NCI-H524 (cell line): Measurements from ENCODE around the gene AEBP1.

Experiments
- DNase-seq, 2 experiments: peaks; one replicate each; lab custom pipeline; 2025; lab: John Stamatoyannopoulos, UW

The AEBP1 gene

DNA sequence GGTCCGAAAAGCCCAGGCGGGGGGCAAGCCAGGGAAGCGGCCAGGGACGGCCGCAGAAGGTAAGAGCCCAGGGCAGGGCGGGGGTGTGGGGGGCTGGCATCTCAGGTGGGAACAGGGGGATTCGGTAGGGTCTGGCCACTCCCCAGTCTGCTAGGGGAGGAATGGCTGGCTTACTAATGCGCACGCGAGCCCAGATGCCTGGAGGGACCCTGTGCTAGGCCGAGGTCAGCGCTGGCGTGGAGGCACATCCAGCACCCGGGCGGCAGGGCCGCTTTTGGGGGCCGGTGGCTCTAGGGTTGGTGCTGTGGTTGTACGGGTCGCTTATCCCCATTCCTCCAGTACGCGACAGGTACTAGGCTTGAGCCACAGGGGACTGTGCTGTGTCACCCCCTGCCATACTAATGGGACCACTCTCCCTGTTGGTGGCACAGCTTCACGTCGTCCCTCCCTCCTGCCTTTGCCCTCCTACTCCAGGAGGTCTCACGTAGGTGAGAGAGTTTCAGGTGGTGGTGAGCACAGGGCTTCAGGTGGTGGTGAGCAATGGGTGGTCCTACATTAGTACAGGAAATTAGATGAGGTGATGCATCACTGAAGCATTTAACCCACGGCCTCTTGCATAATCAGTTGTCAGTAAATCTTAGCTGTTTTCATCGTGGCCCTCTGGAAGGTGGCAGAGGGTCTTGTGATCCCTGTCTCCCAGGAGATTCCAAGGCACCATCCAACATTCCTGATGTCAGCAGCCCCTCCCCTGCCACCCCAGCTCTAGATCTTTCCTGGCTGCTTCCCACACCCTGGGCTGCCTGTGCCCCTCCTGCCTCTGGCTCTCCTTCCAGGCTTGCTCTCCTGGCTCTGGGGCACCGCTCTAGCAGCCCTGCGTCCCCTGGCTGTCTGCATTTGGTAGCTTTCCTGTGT lies 971 bp downstream of the AEBP1 start:
- DNase-seq, result no peak

DNA sequence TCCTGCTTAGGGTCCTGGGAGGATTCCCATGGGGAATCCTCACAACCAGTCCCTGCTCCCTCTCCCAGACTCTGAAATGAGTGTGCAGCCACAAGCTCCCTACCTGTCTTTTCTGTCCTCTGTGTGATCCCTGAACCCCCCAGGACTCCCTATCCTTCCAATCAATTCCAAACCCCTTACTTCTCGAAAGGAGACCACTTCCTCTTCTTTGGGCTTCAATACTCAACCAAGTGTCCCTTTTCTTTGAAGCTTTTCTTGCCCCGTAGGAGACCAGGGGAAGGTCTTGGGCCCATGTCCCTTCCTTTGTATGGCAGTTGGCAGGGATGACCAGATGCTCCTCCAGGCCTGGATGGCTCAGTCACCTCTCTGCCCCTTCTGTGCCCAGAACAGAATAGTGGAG lies 1.7 kb downstream of the AEBP1 start:
- no peak for DNase-seq

DNA sequence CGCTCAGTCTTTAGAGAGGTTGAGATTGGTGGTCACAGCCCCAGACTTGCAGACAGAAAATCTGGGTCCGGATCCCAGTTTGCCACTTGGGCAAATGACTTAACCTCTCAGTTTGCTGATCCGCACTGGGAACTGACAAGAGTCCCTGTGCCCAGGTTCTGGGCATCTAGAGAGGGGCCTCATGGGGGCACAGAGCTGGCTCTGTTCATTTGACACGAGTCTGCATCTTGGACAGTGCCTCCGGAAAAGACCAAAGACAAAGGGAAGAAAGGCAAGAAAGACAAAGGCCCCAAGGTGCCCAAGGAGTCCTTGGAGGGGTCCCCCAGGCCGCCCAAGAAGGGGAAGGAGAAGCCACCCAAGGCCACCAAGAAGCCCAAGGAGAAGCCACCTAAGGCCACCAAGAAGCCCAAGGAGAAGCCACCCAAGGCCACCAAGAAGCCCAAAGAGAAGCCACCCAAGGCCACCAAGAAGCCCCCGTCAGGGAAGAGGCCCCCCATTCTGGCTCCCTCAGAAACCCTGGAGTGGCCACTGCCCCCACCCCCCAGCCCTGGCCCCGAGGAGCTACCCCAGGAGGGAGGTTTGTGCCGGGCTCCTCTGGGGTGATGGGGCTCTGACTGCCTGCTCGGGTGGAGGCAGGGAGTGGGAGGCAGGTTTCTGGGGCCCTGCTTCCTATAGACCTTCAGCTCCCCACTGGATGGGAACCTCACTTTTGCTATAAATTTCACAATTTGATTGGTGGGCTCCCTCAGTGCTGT lies 2.3 kb downstream of the AEBP1 start:
- DNase-seq, result no peak

DNA sequence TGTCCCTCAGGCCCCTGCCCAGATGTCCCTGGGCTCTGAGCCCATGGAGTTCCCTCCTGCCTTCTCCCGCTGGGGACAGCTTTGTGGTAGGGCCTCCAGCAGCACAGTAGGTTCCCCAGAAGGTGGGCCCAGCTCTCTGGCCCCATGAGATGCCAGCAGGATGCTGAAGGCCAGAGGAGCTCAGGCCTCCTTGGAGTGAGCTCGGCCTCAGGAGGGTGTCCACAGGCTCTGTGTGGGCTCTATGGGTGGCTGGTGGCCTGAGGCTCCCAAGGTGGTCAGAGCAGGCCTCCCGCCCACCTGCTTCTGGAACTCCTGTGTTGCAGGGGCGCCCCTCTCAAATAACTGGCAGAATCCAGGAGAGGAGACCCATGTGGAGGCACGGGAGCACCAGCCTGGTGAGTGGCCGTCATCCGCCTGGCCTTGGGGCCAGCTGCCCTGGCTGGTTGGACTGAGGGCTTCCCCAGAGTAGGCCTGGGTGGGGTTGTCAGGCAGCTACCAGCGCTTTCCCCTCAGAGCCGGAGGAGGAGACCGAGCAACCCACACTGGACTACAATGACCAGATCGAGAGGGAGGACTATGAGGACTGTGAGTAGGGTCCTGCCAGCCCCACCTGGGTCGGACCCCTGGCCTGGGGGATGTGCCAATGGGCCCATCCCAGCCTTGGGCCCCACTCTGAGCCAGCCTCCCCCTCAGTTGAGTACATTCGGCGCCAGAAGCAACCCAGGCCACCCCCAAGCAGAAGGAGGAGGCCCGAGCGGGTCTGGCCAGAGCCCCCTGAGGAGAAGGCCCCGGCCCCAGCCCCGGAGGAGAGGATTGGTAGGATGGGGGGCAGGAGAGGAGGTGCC lies 3.2 kb downstream of the AEBP1 start:
- no peak for DNase-seq

DNA sequence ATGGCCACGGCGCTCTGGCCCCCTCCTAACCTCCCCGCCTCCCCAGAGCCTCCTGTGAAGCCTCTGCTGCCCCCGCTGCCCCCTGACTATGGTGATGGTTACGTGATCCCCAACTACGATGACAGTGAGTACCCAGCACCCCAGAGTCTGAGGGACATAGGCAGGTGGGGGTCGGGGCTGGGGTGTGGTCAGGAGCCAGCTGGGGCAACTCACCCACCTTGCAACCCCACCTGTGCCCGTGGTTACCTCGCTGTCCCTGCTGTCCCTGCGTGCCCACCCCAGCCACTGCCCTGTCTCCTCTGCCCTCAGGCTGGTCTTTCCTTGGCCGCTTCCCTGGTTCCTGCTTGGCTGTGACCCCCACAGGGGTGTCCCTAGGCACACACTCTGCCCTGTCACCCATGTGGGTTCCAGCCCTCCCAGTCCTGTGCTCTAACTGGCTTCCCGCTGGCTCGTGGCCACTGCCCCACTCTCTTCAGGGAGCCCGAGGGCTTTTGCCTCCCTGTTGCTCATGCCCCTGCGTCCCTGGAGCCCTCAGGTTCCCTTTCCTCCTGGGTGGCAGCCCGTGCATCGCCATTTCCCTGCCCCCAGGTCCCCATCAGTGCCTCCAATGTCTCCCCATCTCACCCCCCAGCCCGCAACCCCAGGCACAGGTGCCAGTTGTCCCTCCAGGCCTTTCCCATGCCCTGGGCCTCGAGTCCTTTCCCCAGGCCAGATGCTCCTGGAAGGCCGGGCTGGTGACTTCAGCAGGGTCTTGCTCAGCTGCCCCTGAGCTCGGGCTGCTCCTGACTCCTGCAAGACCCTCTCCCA lies 4.0 kb downstream of the AEBP1 start:
- no peak for DNase-seq

DNA sequence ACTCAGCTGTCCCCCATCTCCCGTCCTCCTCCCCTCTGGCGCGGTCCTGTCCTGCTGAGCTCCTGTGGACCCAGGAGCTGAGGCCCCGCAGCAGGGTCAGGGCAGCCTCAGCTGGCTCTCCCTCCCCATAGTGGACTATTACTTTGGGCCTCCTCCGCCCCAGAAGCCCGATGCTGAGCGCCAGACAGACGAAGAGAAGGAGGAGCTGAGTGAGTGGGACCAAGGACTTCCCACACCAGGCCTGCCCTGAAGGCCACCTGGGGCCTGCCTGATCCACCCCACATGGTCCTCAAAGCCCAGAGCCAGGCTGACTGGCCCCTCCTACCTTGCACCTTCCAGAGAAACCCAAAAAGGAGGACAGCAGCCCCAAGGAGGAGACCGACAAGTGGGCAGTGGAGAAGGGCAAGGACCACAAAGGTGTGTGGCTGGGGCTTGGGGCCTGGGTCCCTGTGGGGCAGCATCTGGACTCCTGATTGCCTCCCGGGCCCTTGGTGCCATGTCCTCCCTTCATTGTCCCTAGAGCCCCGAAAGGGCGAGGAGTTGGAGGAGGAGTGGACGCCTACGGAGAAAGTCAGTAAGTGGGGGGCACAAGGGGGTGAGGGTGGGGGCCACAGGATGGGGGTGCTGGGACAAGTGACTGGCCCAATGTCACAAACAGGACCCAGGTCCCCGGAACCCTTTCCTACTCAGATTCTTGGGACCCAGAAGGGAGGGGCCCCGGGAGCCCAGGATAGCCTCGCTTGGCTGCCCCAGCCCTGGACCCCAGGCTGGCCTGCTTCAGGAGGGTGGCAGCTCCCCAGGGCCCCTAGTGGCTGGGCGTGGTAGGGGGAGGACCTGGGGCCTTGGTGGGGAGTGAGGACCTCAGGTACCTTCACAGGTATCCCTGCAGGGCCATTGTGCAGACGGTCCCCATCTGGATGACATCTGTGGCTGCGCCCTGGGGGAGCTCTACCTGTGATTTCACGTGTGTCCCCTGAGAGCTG lies 4.9 kb downstream of the AEBP1 start:
- DNase-seq, result no peak

DNA sequence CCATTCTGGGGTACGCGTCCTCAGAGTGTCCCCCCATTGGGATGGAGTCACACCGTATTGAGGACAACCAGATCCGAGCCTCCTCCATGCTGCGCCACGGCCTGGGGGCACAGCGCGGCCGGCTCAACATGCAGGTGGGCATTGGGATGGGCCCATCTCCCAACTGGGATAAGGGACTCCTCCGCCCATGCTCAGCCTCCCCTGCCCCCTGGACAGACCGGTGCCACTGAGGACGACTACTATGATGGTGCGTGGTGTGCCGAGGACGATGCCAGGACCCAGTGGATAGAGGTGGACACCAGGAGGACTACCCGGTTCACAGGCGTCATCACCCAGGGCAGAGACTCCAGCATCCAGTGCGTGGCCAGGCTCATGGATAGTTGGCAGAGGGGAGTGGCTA lies 5.8 kb downstream of the AEBP1 start:
- DNase-seq, result no peak

DNA sequence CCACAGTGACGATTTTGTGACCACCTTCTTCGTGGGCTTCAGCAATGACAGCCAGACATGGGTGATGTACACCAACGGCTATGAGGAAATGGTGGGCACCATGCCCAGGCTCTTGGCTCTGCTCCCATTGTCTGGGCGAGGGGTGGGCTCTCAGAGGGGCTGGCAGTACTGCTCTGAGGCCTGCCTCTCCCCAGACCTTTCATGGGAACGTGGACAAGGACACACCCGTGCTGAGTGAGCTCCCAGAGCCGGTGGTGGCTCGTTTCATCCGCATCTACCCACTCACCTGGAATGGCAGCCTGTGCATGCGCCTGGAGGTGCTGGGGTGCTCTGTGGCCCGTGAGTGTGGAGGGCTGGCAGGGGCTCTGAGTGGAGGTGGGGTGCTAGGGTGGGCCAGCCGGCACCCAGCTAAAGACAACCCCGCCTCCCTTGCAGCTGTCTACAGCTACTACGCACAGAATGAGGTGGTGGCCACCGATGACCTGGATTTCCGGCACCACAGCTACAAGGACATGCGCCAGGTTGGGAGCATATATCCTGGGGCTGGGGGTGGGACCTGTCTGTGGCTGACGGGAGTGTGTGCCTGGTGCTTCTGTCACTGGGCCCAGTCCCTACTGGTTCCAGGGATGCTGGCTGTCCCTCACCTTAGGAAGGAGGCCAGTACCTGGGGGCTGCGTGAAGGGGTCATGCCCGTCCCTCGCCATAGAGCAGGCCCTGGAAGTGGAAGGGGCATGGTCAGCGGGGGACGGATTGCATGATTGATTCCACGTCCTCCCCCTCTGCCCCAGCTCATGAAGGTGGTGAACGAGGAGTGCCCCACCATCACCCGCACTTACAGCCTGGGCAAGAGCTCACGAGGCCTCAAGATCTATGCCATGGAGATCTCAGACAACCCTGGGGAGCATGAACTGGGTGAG lies 6.8 kb downstream of the AEBP1 start:
- no peak for DNase-seq

DNA sequence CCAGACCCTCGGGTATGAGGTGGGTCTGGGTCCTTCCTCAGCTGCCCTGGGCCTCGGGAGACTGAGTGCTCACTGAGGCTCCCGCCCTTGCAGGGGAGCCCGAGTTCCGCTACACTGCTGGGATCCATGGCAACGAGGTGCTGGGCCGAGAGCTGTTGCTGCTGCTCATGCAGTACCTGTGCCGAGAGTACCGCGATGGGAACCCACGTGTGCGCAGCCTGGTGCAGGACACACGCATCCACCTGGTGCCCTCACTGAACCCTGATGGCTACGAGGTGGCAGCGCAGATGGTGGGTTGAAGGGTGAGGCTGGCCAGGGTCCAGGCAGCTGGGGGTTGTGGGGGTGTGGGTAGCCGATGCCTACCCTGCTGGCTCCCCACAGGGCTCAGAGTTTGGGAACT lies 7.6 kb downstream of the AEBP1 start:
- DNase-seq, result no peak

DNA sequence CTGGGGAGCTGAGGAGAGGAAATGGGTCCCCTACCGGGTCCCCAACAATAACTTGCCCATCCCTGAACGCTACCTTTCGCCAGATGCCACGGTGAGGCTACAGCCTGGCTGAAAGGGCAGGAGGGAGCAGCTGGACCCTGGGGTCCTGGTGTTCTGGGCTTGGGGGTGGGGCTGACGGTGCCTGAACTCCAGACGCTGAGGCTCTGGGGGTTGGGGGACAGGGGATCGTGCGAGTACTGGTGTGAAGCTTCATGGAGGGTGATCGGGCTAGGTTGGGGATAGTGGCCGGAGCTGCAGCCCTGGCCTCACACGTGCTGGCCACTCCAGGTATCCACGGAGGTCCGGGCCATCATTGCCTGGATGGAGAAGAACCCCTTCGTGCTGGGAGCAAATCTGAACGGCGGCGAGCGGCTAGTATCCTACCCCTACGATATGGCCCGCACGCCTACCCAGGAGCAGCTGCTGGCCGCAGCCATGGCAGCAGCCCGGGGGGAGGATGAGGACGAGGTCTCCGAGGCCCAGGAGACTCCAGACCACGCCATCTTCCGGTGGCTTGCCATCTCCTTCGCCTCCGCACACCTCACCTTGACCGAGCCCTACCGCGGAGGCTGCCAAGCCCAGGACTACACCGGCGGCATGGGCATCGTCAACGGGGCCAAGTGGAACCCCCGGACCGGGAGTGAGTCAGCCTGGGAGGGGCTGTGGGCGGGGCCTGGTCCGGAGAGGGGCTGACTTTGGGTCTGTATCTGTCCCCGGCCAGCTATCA lies 8.3 kb downstream of the AEBP1 start:
- DNase-seq, result no peak

DNA sequence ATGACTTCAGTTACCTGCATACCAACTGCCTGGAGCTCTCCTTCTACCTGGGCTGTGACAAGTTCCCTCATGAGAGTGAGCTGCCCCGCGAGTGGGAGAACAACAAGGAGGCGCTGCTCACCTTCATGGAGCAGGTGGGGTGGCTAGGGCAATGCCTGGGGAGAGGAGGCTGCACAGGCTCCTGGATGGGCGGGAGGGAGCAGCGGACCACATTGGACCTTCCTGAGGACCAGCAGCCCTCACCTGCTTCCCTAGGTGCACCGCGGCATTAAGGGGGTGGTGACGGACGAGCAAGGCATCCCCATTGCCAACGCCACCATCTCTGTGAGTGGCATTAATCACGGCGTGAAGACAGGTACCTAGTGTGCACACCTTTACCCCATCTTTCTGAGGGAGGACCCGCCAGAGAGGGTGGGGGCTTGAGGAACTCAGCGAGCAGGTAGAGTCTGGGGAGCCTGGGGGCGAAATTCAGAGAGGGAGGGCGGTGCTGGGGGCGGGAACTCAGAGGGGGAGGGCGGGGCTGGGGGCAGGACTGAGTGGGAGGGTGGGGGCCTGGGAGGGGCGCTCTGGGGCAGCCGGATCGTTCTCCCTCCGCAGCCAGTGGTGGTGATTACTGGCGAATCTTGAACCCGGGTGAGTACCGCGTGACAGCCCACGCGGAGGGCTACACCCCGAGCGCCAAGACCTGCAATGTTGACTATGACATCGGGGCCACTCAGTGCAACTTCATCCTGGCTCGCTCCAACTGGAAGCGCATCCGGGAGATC lies 9.0 kb downstream of the AEBP1 start:
- no peak for DNase-seq

DNA sequence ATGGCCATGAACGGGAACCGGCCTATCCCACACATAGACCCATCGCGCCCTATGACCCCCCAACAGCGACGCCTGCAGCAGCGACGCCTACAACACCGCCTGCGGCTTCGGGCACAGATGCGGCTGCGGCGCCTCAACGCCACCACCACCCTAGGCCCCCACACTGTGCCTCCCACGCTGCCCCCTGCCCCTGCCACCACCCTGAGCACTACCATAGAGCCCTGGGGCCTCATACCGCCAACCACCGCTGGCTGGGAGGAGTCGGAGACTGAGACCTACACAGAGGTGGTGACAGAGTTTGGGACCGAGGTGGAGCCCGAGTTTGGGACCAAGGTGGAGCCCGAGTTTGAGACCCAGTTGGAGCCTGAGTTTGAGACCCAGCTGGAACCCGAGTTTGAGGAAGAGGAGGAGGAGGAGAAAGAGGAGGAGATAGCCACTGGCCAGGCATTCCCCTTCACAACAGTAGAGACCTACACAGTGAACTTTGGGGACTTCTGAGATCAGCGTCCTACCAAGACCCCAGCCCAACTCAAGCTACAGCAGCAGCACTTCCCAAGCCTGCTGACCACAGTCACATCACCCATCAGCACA lies 9.7 kb downstream of the AEBP1 start:
- DNase-seq, result no peak

DNA sequence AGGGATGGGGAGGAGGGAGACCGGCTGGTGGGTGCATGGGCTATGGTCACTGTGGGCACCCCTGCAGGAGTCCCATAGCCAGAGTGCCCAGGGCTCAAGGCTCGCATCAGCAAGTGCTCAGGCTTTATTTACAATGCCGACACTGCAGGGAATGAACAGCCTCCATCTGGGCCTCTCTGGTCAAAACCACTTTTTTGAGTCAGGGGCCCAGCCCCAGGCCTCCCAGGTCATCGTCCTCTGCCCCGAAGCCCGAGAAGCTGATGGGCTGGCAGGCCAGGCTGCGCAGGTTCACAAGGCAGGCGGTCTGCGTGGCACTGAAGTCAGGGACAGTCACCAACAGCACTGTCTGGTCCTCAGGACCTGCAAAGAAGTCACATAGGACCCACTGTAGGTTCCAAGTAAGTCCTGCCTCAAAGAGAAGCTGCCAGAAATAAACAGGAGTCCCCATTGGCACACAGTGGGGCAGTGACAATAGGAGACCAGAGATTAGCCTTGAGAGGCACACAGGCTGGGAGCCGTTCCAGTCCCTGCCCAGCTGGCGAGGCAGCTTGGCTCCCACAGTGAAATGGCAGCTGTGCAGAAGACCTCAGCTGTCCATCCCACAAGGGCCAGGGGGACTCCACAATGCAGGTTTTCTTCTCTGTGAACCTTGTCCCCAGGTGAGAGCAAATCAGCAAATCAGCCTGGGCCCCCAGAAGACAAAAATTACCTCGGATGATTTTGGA lies 10.6 kb downstream of the AEBP1 start:
- peak; percentile 21 to 57 for DNase-seq

DNA sequence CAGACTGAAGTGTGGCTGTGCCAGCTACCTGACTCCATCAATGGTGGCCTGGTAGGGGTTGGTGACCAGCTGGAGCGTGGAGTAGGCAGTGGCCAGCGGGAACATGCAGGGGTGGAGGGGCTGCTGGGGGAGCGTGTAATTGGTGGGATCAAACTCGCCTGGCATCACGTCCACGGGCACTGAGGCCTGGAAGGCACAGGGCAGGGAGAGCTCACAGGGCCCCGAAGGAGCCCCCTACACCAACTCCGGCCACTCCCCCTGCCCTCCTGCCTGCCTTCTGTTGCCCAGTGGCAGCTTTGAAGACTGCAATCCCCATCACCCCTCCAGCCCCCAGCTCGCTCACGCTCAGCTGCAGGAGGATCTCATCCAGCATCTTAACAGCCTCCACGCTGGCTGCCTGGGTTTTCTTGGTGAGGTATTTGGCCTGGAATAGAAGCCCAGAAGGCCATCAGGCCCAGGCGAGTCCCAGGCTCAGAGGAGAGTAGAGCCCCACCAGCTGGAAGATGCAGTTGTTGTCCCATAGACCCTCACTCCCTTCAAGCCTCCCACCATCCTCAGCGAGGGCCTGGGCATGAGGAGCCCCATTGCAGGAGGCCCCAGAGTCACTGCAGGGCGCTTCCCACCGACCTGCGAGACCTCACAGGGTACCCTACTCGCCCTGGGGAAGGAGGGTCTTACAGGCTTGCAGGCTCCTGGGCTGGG lies 12.1 kb downstream of the AEBP1 start:
- no peak for DNase-seq

DNA sequence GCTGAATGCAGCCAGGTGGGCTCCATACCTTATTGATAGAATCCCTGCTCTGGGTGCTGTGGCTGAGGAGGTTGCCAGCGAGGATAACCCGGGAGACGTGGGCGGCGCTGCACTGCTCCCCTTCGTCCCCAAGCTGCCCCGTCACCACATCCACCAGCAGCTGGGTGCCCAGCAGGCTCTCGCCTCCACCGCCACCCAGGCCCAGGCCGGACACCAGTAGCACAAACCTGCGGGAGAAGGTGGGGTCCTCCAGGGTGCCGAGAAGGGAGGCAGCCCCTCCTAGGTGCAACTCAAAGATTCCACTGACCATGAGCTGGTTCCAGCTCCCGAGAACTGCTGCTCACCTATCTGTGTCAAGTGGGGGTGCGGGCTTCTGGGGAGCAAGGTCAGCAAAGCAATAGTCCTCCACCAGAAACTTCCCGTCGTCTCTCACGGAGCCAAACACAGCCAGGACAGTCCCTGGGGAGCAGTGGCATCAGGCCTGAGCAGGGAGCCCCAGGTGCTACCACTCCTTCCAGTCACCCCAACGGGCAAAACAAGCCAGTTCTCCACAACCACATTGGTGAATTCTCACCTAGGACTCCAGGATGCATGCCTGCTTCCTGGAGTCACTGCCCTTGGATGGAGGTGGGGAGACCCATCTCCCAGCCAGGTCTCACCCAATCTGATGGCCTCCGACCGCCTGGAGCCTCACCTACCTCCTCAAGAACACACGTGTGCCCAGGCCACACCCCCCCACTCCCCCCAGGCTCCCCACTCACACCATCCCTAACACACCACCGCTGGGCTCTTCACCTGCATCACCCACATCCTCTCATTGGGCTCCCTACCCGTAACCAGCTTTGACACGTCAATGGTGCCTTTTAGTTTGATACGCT lies 12.9 kb downstream of the AEBP1 start:
- DNase-seq, result no peak
